Right ventricle myocardium superior (tissue), 1 donor: ENCODE results near the gene CFAP221. TPM values are rescaled to one million over a fixed set of nuclear protein-coding genes. Genes with fewer than 3 reads are reported as not detected.
"Not testable (repeated sequence)": the region's sequence is repeated elsewhere in the genome, so short reads cannot be mapped to it uniquely, and the experiment has no call there.

Experiments
- ATAC-seq: fragments of 200-7000 bp; cut with Tn5 transposase; one replicate; pipeline ENCODE4 v1.9.1; 2020; ENCODE audit warnings: mild to moderate bottlenecking; ENCODE audit not compliant: poor library complexity
- DNase-seq: peaks from one replicate; pipeline ENCODE4 v3.0.0-alpha.2; 2020
- intact Hi-C: fragments of 100-400 bp; cut with DNase I; formaldehyde crosslinking; loops from one replicate; pipeline ENCODE4 v1.11.2; 2022
- total RNA-seq: library from RNA; stranded (reverse); fragmentation: NEBNext Ultra II Directional; extraction: Animal tissue kit (Norgen Biotek cat#: 25700); gene quantifications from one replicate; pipeline ENCODE4 v1.2.1, GENCODE V29; 2021
- donor health status: DM: no; HTN: yes; CAD: no; lungs with severe emphysema.

CFAP221 gene
- total RNA-seq, 1 donor from 2014 or later: 0.67 TPM

DNA sequence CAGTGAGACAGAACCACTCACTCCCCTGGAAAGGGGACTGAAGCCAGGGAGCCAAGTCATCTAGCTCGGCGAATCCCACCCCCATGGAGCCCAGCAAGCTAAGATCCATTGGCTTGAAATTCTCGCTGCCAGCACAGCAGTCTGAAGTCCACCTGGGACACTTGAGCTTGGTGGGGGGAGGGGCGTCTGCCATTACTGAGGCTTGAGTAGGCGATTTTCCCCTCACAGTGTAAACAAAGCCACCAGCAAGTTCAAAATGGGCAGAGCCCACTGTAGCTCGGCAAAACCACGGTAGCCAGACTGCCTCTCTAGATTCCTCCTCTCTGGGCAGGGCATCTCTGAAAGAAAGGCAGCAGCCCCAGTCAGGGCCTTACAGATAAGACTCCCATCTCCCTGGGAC is 74.5 kb downstream of the CFAP221 start:
- intact Hi-C loops, DNase-seq, ATAC-seq: not testable (repeated sequence)

DNA sequence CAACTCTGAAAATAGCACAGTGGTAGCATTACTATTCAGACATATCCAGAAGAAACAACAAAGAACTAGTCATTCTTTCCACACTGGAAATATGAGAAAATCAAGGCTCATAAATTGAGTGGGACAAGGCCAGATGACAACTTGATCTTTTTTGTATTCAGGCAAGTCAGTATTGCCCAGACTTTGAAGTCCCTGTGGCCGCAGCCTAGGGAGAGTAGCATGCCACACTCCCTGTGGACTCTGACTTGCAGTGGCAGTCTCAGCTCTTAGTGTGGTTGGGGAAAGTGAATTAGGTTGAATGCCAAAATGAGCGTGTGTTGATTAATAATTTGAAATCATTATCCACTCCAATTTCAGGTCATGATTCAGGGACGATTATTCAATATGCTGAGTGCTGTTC is 81.0 kb downstream of the CFAP221 start:
- ATAC-seq (no peak), DNase-seq (no peak)
- intact Hi-C loops: no loop called here

DNA sequence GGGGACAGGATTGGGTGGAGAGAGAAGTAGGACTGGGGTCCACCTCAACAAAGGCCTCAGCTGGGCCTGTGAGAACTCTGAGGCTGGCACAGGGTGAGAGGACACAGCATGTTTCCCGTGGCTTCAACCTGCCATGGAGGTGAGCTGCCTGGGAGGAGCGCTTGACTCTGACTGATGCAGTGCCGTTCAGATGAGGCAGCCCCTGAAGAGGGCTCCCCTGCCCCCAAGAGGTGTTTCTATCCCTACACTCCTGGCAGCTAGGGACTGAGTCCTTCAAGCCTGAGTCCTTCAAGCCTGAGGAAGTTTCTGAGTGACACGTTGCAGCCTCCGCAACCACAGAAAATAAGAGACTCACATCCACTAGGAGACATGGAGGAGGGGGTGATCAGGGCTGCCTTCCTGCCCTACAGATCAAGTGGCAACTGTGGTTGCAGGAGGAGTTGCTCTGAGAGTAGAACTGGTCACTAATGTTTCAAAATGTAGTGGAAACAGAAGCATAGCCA is 85.1 kb downstream of the CFAP221 start:
- intact Hi-C loops: no loop called here
- ATAC-seq: no peak
- no peak for DNase-seq

DNA sequence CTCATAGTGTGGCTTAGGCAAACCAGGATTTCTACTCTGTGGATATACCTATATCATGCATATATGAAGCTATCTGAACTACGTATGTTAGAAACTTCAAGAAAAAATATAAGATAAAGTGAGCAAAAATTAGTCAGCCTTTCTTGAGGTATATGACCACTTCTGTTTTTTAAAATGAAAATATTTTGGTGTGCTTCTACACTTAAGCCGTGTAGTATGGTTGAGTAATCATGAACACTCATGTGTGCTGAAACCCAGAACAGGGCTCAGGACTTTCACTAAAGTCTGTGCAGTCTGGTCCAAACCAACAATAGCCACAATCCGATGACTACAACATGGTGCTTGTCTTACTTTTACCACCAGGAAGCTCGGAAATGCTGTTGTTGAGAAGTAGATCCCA is 85.9 kb downstream of the CFAP221 start:
- intact Hi-C loops: no loop called here
- ATAC-seq (no peak), DNase-seq (no peak)

DNA sequence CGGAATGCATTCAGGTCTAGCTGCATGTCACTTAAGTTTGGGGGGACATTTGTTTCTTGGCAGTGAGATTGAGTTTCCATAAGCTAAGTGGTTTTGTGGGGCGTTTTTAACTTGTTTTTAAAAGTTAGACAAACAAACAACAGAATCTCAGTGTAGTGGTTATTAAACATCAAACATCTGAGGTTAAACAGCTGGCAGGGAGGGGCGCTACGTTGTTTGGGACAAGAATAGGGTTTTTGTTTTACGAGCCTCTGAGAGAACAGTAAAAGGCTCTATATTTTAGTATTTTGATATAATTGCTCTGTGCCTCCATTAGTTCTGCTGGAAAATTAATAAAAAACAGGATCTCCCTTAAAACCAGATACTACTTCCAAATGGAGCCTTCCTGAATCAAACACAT is 93.1 kb downstream of the CFAP221 start:
- intact Hi-C loops: no loop called here
- DNase-seq (no peak), ATAC-seq (no peak)

DNA sequence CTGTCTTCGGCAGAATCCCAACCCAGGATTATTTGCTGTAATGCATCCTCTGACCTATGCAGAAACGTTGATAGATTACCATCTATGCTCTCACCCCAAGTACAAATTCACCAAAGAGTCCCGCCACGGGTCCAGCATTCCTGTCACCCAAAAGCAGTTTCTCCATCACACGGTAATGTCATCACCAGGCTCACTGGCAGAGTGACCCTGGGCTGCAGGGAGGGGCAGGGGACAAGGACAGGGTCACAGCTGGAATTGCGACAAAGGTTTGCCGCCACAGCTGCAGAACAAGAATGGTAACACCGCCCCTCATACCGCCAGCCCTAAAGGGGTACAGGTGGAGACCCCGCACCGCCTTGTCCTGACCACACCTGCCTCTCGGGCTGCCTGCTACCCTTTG is 94.0 kb downstream of the CFAP221 start:
- ATAC-seq (no peak), DNase-seq (no peak)
- intact Hi-C loops: no loop called here

DNA sequence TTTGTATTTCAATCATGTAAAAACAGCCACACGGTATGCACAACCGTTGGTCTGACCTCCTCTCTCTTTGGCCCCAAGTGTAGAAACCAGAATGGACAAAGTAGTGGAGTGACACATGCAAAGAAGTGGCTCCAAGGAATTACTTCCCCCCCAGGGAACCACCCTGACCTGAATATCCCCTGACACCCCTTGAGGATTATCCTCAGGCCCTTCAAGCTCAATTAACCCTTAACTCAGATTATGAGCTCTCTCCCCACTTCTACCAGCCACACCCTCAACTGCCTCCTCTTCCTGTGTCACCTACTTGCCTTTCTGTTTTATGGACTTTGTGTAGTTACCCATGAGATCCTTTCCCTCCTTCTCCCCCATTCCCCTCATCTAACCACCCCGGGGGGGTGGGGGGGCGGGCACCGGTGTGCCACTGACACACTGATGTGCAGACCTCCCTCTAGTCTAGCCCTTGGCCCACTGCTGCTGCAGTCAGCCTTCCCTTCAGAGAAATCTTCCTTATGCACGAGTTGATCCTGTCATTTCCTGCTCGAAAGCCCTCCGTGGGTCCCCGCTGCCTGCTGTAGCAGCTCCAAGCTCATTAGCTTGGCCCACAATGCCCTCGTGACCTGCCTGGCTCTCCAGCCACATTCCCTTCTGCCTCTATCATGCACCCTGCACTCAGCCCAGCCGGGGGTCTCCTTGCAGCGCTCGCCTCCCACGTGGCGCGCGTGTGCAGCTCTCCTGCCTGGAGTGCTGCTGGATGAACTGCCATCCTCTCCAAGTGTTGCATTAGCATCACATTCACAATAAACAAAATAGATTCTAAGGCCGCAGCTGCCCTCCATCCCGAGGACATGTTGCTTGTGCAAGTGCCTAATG is 94.7 kb downstream of the CFAP221 start:
- intact Hi-C loops: no loop called here
- no peak for ATAC-seq
- DNase-seq: no peak

DNA sequence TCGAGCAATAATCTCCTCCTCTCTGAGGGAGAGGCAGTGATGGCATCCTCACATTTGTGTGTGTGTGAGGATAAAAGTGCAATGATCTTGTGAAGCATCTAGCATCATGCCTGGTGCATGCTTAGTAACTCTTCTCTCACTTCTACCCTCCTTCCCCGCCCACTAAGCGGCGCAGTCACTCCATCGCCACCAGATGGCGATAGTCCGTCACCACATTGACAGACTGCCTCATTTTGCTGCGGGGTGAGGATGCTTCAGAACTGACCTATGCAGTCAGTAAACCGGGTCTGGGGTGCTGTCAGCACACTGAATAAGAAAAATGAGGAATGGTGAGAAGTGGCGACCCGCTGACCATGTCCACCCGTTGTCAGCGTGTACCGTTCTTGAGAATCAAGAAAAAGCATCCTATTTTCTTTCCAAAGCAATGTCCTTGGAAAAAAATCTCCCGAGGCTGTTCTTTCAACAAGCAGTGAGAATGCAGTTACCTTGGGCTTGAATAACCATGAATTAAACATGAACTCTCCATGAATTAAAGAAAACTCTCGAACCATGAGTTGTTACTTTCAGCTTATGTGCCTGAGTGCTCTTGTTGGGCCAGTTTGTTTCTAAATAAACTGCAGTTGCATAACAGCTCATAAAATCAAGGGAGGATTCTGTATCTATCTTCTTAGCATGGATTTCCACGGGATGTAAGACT is 97.5 kb downstream of the CFAP221 start:
- intact Hi-C loops: no loop called here
- ATAC-seq (peak; percentile 92), DNase-seq (peak; percentile 73)

DNA sequence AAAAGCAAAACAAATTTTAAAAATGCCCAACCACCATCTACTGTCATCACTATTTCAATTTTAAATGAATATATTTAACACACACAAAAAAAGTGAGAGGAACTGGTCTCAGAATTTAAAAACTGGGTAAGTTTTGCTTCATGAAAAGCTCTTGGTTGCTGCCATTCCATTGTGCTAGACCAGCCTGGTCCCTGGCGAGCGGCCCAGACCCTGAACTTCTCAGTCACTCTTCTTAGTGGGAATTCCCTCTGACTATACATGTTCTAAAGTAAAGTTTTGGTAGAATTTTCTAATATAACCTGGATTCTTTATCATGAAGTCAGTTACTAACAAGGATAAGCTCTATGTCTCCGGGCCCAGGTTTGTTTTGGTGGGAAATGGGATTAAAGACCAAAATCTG is 99.9 kb downstream of the CFAP221 start:
- ATAC-seq: no peak
- DNase-seq: no peak
- intact Hi-C loops: no loop called here

DNA sequence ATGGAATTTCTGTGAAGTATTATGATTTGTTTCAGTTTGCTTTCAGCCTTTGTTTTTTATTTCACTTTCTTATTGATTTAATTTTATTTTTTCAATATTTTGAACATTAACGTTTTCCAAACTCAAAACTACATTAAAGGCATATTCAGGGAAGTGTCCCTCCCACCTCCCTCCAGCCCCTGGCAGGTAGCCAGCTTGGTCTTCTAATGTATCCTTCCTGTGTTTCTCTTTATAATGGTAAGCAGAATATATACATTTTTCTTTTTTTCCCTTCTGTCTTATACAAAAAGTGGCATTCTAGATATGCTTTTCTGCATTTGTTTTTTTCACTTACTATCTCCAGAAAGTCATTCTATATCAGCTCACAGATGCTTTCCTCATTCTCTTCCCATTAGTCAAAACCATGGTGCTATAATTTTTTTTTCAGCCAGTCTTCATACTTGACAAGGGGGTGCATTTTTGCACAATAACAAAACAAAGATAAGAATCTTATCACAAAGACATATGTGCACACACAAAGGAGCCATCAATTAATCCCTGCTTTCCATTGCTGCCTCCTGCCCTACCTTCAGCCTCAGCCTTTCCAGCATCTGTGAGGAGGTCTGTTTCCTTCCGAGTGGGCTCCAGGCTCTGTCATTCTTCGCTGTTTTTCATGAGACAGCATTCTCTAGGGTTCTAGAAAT is 101.1 kb downstream of the CFAP221 start:
- ATAC-seq: no peak
- no peak for DNase-seq
- intact Hi-C loops: no loop called here

DNA sequence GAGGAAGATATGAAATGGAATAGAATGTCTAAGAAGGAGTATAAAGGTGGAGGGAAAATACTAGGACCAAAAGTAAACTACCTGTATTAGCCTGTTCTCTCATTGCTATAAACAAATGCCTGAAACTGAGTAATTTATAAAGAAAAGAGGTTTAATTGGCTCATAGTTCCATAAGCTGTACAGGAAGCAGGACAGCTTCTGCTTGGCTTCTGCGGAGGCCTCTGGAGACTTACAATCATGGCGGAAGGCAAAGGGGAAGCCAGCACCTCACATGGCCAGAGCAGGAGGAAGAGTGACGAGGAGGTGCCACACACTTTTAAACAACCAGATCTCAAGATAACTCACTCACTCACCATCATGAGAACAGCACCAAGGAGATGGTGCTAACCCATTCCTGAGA is 101.9 kb downstream of the CFAP221 start:
- ATAC-seq (no peak), DNase-seq (no peak)
- intact Hi-C loops: no loop called here

DNA sequence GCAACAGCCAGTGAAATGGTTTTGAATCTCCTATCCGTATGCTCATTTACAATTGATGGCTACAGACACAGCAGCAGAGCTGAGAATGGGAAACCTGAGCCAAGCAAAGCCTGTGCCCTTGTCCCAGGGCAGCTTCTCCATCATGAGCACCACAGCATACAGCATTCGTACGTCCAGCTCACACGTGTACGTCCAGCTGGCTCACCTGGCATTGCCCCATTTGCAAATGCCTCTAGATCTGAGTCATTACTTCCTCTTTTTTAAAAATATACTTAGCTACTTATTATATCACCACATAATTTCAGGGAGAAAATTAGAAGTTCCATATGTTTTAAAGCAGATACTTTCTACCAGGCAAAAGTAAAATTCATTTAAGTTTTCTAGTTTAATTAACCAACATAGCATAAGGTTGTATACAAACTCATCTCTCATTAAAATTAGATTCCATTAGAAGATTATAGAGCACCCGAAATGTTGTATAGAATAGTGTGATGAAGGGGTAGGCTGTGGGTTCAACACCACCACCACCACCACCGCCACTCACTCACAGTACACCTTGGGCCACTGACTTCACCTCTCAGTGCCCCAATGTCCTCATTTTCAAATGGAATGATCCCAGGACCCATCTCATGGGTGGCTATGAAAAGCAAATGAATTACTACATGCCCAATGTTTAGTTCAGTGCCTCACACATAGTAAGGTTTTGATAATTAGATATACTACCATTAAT is 103.4 kb downstream of the CFAP221 start:
- ATAC-seq (no peak), DNase-seq (no peak)
- intact Hi-C loops: no loop called here

DNA sequence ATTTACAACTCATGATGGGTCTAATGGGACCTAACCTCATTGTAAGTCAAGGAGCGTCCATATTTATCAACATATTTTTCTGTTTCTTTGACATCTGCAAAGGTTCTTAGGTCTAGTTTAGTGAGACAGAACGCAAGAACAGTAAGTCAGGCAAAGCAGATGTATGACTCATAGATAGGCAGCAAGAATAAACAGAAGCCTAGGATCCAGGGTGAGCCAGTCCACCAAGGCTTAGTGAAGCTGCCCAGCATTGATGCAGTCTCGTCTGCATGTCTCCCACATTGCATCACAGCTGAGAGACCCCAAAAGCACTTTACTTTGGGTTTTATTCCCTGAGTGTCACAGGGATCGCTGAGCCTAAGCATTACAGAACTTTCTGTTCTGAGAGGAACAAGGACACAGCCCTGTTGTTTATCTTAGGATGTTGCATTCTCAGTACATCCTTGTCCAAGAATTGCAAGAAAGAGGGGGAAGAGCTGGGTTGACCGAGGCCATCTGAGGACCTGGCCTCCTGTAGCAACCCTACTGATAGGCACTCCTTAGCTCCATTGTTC is 105.2 kb downstream of the CFAP221 start:
- DNase-seq: no peak
- intact Hi-C loops: no loop called here
- no peak for ATAC-seq

DNA sequence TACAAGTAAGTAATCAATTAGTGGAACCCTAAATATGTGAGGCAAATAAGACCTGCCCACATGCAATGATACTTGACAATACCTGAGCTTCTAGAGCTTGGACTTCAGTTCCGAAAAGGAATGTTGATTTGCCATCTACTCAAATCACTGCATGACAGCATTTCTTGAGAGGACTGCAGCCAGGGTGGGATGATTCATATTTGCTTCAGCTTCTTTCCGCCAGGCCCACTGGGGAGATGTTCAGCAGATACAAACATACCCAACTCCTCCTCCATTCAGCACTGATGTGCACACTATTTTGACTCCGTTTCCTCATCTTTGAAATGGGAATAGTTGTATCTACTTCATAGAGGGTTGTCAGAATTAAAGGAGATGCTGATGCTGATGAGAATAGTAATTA is 106.0 kb downstream of the CFAP221 start:
- intact Hi-C loops: loop anchor here (10.0 kb wide), 1 partner anchor 135 kb away; no protein-coding TSS in a partner anchor
- DNase-seq: no peak
- no peak for ATAC-seq

DNA sequence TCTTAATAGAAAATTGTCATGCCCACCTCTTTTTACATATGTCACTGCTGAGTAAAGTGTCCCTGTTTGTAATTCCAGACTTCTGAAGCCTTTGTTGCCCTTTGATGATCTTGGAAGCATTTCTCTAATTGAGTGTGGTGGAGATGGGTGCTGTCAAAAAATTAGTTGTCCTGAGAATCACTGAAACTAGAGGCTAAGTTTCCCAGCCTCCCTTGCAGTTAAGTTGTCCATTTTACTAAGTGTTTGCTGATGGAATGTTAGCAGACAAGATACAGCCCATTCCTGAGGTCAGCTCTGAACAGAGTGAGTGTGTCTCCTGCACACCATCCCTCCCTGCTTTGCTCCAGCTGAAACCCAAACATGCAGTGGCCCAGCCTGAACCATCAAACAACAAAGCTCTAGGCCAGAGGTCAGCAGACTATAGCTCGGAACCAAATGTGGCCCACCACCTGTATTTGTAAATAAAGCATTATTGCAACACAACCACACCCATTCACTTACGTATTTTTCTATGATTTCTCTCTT is 106.7 kb downstream of the CFAP221 start:
- DNase-seq (no peak), ATAC-seq (no peak)
- intact Hi-C loops: loop anchor here (10.0 kb wide), 1 partner anchor 136 kb away; no protein-coding TSS in a partner anchor

DNA sequence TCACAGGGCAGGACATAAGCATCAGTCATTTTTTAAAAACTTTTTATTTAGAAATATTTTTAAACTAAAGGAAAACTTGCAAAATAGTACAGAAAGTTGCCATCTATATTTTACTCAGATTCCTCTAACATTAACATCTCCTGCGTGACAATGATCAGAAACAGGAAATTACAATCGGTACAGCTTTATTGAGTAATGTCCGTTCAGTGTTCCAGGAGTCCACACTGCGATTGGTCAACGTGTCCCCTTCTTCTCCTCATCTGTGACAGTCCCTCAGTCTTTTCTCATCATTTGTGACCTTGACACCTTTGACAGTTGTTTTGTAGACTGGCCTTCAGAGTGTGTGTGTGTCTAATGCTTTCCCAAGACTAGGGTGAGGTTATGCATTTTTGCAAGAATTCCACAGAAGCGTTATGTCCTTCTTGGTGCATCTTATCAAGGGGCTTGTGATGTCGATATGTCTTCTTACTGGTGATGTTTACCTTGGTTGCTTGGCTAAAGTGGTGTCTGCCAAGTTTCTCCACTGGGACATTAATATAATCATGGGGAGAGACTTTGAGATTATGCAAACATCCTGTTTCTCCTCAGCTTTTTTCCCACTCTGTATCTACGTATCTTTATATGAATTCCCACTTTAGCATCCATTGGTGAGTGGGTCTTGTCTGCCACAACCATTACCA is 113.4 kb downstream of the CFAP221 start:
- ATAC-seq (no peak), DNase-seq (no peak)
- intact Hi-C loops: loop anchor here (10.0 kb wide), 1 partner anchor 143 kb away; no protein-coding TSS in a partner anchor

DNA sequence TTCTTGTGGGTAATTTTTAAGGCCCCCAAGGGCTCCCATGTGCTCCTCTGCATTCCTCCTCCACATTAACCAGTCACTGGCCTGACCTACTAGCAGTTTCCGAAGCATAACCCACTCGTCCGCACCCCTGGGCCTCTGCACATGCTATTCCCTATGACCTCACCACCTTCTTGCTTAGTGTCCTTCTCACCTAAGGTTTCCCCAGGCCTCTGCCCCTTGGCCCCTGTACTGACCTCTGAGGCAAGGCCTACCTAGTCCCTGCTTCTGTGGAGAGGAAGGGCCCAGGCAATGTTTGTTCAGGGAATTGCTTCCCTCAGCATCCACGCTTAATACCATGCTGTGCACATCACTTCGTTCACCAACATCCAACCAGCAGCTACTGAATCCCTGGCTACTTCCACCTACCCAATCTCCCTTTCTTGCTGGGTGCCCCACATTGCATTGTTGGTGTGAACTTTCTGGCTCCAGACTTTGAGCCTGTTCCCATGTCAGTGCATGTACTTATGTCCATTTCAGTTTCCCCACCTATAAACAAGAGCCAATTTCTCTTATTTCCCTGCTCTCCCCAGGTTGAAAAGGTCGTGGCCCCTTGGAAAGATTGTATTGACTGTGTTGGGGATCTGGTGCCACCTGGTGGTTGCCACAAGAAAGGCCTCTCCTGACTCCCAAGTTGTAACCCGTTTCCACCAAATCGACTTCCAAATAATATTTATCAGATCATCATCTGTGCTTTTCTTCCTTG is 115.5 kb downstream of the CFAP221 start:
- no peak for DNase-seq
- ATAC-seq: peak; percentile 66
- intact Hi-C loops: loop anchor here (10.0 kb wide), 1 partner anchor 145 kb away; no protein-coding TSS in a partner anchor
